Gastroesophageal sphincter (tissue), 3 donors: ENCODE data around the gene ALG12.

Source experiments
- POLR2A ChIP-seq, 2 donors: fragments of 450-650 bp; IDR thresholded peaks; one replicate each; pipeline ENCODE4 v1.6.1; 2017; ENCODE audit warnings: antibody characterized with exemption in 2 of 2, mild to moderate bottlenecking in 2 of 2, moderate library complexity in 1 of 2
- TF ChIP-seq, protein P1 (sequence below), 4 experiments: fragments of 200-600 bp in 2 of 4; fragments of 450-650 bp in 2 of 4; sonication (generic) in 1 of 4; IDR thresholded peaks; one replicate each; pipeline ENCODE4 v1.5.1; 2017 to 2019; ENCODE audit warnings: antibody characterized with exemption in 4 of 4, mild to moderate bottlenecking in 2 of 4, moderate library complexity in 2 of 4

DNA sequence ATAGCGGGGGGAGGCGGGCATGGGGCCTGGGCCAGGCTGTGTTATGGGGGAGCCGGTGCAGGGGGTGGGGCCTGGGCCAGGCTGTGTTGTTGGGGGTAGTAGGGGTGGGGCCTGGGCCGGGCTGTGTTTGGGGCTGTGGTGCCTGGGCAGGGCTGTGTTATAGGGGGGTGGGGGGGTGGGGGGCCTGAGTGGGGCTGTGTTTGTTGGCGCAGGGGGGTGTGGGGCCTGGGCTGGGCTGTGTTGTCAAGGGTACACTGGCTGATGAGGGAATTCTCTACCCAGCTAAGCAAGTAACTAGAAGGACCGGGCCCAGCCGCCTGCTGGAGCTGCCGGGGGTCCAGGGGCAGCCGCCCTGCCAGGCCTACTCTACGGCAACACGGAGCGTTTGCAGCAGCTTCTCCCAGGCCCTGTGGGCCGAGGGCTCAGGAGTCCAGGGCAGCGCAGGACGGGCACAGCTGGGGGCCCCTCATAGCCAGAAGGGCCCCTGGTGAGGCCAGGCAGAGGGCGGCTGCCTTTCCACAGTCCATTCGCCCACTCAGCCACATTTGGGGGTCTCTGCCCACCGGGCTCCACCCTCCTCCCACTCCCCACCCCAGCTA lies 32.3 kb upstream of the ALG12 start:
- TF ChIP-seq, protein P1, sequence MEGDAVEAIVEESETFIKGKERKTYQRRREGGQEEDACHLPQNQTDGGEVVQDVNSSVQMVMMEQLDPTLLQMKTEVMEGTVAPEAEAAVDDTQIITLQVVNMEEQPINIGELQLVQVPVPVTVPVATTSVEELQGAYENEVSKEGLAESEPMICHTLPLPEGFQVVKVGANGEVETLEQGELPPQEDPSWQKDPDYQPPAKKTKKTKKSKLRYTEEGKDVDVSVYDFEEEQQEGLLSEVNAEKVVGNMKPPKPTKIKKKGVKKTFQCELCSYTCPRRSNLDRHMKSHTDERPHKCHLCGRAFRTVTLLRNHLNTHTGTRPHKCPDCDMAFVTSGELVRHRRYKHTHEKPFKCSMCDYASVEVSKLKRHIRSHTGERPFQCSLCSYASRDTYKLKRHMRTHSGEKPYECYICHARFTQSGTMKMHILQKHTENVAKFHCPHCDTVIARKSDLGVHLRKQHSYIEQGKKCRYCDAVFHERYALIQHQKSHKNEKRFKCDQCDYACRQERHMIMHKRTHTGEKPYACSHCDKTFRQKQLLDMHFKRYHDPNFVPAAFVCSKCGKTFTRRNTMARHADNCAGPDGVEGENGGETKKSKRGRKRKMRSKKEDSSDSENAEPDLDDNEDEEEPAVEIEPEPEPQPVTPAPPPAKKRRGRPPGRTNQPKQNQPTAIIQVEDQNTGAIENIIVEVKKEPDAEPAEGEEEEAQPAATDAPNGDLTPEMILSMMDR (IDR thresholded peaks at IDR 0.05), result no peak
- TF ChIP-seq POLR2A (IDR thresholded peaks at IDR 0.05), result no peak
